Choroid plexus epithelial cell (primary cell): ENCODE measurements around the gene SLC16A2.

ENCODE experiments used
- DNase-seq: peaks from one replicate; pipeline ENCODE4 v3.0.0-alpha.2; 2010; ENCODE audit warnings: low read depth
- H3K4me3 ChIP-seq: 2 replicates; pipeline ENCODE4 v1.5.1; 2011; ENCODE audit warnings: low read depth, mild to moderate bottlenecking, control low read depth, low read length, moderate library complexity
- TF ChIP-seq, protein P1 (sequence below): conservative IDR thresholded peaks from 2 replicates; pipeline ENCODE4 v1.5.1; 2011; ENCODE audit warnings: low read depth, mild to moderate bottlenecking, control low read depth, inconsistent platforms, low read length, moderate library complexity

SLC16A2 gene

DNA sequence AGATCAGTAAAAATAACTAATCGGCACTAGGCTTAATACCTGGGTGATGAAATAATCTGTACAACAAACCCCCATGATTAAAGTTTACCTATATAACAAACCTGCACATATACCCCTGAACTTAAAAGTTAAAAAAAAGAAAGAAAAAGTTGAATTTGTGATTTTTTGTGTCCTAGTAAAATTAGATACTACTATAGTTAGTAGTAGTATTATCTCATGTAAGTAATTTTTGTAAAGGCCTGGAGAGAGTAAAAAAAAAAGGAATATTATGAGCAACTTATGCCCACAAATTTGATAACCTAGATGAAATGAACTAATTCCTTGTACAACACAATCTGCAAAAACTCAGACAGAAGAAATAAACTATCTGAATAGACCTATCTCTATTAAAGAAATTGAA lies 25.7 kb upstream of the SLC16A2 start:
- no peak overlapping the region for H3K4me3 ChIP-seq
- DNase-seq: no peak
- TF ChIP-seq, protein P1, sequence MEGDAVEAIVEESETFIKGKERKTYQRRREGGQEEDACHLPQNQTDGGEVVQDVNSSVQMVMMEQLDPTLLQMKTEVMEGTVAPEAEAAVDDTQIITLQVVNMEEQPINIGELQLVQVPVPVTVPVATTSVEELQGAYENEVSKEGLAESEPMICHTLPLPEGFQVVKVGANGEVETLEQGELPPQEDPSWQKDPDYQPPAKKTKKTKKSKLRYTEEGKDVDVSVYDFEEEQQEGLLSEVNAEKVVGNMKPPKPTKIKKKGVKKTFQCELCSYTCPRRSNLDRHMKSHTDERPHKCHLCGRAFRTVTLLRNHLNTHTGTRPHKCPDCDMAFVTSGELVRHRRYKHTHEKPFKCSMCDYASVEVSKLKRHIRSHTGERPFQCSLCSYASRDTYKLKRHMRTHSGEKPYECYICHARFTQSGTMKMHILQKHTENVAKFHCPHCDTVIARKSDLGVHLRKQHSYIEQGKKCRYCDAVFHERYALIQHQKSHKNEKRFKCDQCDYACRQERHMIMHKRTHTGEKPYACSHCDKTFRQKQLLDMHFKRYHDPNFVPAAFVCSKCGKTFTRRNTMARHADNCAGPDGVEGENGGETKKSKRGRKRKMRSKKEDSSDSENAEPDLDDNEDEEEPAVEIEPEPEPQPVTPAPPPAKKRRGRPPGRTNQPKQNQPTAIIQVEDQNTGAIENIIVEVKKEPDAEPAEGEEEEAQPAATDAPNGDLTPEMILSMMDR: no peak

DNA sequence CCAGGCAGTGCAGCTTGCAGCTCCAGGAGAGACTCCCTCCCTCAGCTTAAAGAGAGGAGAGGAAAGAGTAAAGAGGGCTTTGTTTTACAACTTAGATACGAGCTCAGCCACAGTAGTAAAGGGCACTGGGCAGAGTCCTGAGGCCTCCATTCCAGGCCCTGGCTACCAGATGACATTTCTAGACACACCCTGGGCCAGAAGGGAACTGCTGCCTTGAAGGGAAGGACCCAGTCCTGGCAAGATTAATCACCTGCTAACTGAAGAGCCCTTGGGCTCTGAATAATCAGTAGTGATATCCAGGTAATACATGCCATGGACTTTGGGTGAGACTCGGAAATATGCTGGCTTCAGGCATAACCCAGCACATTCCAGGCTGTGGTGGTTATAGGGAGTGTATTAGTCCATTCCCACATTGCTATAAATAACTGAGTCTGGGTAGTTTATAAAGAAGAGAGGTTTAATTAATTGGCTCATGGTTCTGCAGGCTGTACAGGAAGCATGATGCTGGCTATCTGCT lies 15.3 kb upstream of the SLC16A2 start:
- no peak for DNase-seq
- TF ChIP-seq, protein P1: no peak
- H3K4me3 ChIP-seq: no peak overlapping the region

DNA sequence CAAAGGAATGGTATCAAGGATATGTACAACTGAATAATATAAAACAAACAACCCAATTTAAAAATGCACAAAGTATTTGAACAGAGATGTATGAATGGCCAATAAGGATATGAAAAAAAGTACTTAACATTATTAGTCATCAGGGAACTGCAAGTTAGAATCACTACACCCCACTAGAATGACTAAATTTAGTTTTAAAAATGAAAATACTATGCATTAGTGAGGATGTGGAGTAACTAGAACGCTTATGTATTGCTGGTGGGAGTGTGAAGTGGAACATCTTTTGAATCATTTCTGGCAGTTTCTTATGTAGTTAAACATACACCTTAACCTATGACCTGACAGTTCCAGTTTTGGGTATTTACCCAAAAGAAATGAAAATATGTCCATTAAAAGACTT lies 13.0 kb upstream of the SLC16A2 start:
- TF ChIP-seq, protein P1: no peak
- DNase-seq: no peak
- H3K4me3 ChIP-seq: no peak overlapping the region

DNA sequence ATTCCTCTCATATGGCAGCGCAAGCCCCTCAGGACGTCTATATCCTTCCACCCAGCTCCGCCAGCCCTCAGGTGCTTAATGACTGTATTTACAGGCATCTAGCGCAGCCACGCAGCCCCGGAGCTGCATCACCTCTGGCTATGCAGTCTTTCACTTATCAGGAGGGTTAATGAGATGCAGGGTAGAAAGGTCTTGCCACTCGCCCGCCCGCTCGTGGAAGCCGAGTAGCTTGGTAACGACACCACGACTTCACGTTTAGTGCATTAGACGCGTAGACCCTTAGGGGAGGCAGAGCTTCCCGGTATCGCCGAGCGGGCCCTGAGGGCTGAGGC lies 1.5 kb upstream of the SLC16A2 start:
- DNase-seq: no peak
- TF ChIP-seq, protein P1: no peak
- H3K4me3 ChIP-seq: peak overlapping the region; percentile 61

DNA sequence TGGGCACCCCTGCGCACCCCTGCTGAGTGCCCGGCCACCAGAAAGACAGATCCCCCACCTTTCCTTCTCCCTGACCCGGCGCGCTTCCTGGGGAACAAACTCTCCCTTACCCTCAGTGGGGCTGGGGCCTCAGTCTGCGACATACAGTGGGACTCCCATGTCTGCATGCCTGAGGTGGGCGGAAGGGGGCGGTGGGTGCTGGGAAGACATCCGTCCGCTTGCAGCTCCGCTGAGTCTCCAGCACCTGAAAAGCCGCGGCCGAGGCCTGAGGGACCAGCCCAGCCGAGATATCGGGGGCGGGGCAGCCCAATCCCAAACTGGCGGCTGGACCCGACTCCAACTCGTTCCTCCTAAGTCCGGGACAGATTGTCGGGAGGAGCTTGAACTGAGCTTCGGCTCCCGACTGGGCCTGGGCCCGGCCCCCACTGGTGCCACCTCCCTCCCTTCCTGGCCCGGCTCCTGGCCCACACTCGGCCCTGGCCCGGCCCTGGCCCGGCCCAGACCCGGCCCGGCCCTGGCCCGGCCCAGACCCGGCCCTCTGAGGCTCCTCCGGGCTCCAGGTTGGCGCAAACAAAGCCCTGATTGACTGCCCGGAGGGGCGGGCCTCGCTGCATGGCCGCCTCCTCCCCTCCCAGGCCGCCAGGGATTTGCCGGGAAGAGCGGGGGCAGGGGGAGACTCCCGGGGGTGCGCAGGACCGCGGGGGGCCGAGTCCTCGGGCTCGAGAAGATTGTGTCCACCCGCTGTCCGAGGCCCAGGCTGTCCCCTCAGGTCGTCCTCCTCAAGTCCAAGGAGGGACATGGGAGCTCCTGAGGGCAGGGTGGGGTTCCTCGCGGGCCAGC lies 877 bp upstream of the SLC16A2 start:
- TF ChIP-seq, protein P1: no peak
- DNase-seq: peak; percentile 38
- peak overlapping the region; percentile 61 for H3K4me3 ChIP-seq

DNA sequence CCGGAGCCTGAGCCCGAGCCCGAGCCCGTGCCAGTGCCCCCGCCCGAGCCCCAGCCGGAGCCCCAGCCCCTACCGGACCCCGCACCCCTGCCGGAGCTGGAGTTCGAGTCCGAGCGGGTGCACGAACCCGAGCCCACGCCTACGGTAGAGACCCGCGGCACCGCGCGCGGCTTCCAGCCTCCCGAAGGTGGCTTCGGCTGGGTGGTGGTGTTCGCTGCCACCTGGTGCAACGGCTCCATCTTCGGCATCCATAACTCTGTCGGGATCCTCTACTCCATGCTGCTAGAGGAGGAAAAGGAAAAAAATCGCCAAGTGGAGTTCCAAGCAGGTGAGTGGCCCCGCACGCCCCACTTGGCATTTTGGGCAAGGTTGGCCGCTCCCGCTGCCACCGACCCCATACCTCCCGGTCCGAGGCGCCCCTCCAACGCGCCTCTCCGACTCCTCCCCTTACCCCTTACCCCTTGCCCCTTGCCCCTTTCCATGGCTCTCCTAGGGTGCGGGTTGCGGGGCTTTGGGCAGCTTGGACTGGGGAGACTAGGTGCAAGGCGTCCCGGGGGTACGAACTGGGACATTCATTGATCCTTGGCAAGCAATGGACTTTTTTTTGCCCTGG lies 553 bp downstream of the SLC16A2 start:
- peak overlapping the region; percentile 61 for H3K4me3 ChIP-seq
- DNase-seq: no peak
- TF ChIP-seq, protein P1: no peak
